Kidney (tissue), 14 donors: ENCODE results near the gene CTNNA2. TPM values are rescaled to one million over a fixed set of nuclear protein-coding genes. Genes with fewer than 3 reads are reported as not detected.

Experiments used
- DNase-seq, 5 donors: peaks; one replicate each; pipeline ENCODE4 v3.0.0-alpha.2; 2013 to 2020
- FAIRE-seq: peaks from 2 replicates; lab custom pipeline; 2012; peaks lifted over from hg19 to GRCh38; lab: Jason Lieb, UNC
- H3K27ac ChIP-seq, 2 donors: one replicate each; pipeline ENCODE4 v1.7.0; 2013; ENCODE audit warnings: low read depth in 2 of 2, low read length in 2 of 2, inconsistent platforms in 1 of 2
- H3K27me3 ChIP-seq: one replicate; pipeline ENCODE4 v1.7.1; 2013; ENCODE audit warnings: low read length, inconsistent platforms; ENCODE audit not compliant: control insufficient read depth, insufficient read depth
- H3K36me3 ChIP-seq, 3 donors: one replicate each; pipeline versions ENCODE4 v1.7.0 to v1.7.1; 2013; ENCODE audit warnings: low read length in 3 of 3, control low read depth in 1 of 3, inconsistent platforms in 1 of 3; ENCODE audit not compliant: insufficient read depth in 3 of 3, control insufficient read depth in 2 of 3
- H3K4me1 ChIP-seq, 3 donors: one replicate each; pipeline versions ENCODE4 v1.7.0 to v1.7.1; 2013; ENCODE audit warnings: low read length in 3 of 3, inconsistent platforms in 1 of 3, low read depth in 1 of 3; ENCODE audit not compliant: control insufficient read depth in 2 of 3, insufficient read depth in 2 of 3
- H3K4me3 ChIP-seq, 3 donors: one replicate each; pipeline versions ENCODE4 v1.7.0 to v1.8.1; 2013; ENCODE audit warnings: low read length in 3 of 3, control low read depth in 1 of 3, inconsistent platforms in 1 of 3
- H3K9ac ChIP-seq, 3 donors: one replicate each; pipeline versions ENCODE4 v1.7.0 to v1.7.1; 2013; ENCODE audit warnings: low read length in 3 of 3, control low read depth in 1 of 3, inconsistent platforms in 1 of 3
- H3K9me3 ChIP-seq, 3 donors: one replicate each; pipeline versions ENCODE4 v1.7.0 to v1.7.1; 2013; ENCODE audit warnings: low read length in 3 of 3, control low read depth in 1 of 3, inconsistent platforms in 1 of 3; ENCODE audit not compliant: control insufficient read depth in 2 of 3, insufficient read depth in 1 of 3
- CTCF ChIP-seq: IDR thresholded peaks from 3 replicates; pipeline ENCODE4 v1.5.1; 2012; ENCODE audit warnings: mild to moderate bottlenecking, moderate library complexity, borderline replicate concordance; ENCODE audit not compliant: insufficient read depth; ENCODE audit errors: extremely low read depth
- intact Hi-C: fragments of 100-400 bp; cut with DNase I; formaldehyde crosslinking; loops from one replicate; pipeline ENCODE4 v1.11.1; 2022
- polyA plus RNA-seq: library from polyadenylated mRNA; stranded (reverse); fragments of 350-450 nt; fragmentation: Illumina TruSeq; extraction: RNeasy Lipid Tissue Mini Kit (QIAGEN cat#74804); gene quantifications from one replicate; pipeline ENCODE4 v1.2.3, GENCODE V29; 2014; ENCODE audit warnings: low read depth, low replicate concordance; ENCODE audit not compliant: insufficient read depth
- total RNA-seq: library from RNA; stranded (reverse); fragmentation: NEBNext Ultra II Directional; extraction: Animal tissue kit (Norgen Biotek cat#: 25700); gene quantifications from one replicate; pipeline ENCODE4 v1.2.1, GENCODE V29; 2021
- donor health status: control.
- donor health status: control.
- donor health status: control.
- donor health status: control.
- donor health status: control.
- donor health status: DM: yes; HTN: yes; CAD: no.
- donor health status: Normal renal cell carcinoma (clear cell type).

Gene CTNNA2
- total and polyA plus RNA-seq, 2 donors from 2014 or later: 0.47 TPM; not detected in 1

GRCh38 chr2:80135001-80135400 is 622.1 kb downstream of the CTNNA2 start:
- Histone ChIP-seq H3K36me3 (no peaks in the 10 kb centered on the region), H3K9ac (no peak overlapping the region), H3K27ac (no peak overlapping the region), H3K4me3 (no peak overlapping the region), H3K27me3 (no peaks in the 10 kb centered on the region), H3K4me1 (no peaks in the 10 kb centered on the region), H3K9me3 (peaks cover 0 to 9% (median 0%) of the 10 kb centered on the region in 3 donors)
- no peak for FAIRE-seq
- DNase-seq: no peak
- intact Hi-C loops: no loop called here
- TF ChIP-seq CTCF: no peak

GRCh38 chr2:80136338-80136737 is 623.5 kb downstream of the CTNNA2 start:
- H3K9ac ChIP-seq: no peak overlapping the region
- DNase-seq: no peak
- H3K9me3 ChIP-seq: peaks cover 0 to 9% (median 0%) of the 10 kb centered on the region in 3 donors
- no peak for TF ChIP-seq CTCF
- no peak overlapping the region for H3K27ac ChIP-seq
- H3K36me3 ChIP-seq: no peaks in the 10 kb centered on the region
- no peaks in the 10 kb centered on the region for H3K4me1 ChIP-seq
- no peak for FAIRE-seq
- no peak overlapping the region for H3K4me3 ChIP-seq
- H3K27me3 ChIP-seq: no peaks in the 10 kb centered on the region
- intact Hi-C loops: no loop called here

DNA sequence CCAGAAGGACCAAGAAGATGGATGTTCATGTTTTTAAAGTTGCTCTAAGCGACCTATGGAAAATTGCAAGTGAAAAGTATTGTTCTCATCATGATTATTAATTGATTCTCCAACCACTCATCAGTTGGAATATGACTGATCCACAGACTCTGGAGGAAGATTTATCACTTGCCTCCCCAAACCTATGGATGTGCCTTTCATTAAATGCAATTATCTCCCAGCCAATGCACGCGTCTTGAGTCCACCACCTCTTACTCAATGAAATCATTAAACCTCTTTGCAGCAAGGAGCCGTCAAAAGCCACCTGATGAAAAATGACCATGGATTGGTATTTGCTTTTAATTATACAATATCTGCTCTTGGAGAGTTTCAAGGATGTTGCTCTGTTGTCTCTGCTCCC is 626.1 kb downstream of the CTNNA2 start:
- Histone ChIP-seq H3K9ac (no peak overlapping the region), H3K27me3 (no peaks in the 10 kb centered on the region), H3K4me1 (no peaks in the 10 kb centered on the region), H3K36me3 (no peaks in the 10 kb centered on the region), H3K9me3 (peaks cover 0 to 9% (median 0%) of the 10 kb centered on the region in 3 donors), H3K4me3 (no peak overlapping the region), H3K27ac (no peak overlapping the region)
- no peak for DNase-seq
- intact Hi-C loops: no loop called here
- TF ChIP-seq CTCF: no peak
- FAIRE-seq: no peak

- Histone ChIP-seq H3K4me3 (no peak overlapping the region), H3K27ac (no peak overlapping the region), H3K27me3 (no peaks in the 10 kb centered on the region), H3K36me3 (no peaks in the 10 kb centered on the region), H3K9ac (no peak overlapping the region), H3K9me3 (peaks cover 0 to 2% (median 0%) of the 10 kb centered on the region in 3 donors), H3K4me1 (no peaks in the 10 kb centered on the region)
- DNase-seq (no peak), FAIRE-seq (no peak)
- TF ChIP-seq CTCF: no peak
- intact Hi-C loops: no loop called here
Observed at GRCh38 chr2:80141007-80141726, 628.3 kb downstream of the CTNNA2 start.
